Measurements from ENCODE around the gene BHLHA15.

Gene BHLHA15

DNA sequence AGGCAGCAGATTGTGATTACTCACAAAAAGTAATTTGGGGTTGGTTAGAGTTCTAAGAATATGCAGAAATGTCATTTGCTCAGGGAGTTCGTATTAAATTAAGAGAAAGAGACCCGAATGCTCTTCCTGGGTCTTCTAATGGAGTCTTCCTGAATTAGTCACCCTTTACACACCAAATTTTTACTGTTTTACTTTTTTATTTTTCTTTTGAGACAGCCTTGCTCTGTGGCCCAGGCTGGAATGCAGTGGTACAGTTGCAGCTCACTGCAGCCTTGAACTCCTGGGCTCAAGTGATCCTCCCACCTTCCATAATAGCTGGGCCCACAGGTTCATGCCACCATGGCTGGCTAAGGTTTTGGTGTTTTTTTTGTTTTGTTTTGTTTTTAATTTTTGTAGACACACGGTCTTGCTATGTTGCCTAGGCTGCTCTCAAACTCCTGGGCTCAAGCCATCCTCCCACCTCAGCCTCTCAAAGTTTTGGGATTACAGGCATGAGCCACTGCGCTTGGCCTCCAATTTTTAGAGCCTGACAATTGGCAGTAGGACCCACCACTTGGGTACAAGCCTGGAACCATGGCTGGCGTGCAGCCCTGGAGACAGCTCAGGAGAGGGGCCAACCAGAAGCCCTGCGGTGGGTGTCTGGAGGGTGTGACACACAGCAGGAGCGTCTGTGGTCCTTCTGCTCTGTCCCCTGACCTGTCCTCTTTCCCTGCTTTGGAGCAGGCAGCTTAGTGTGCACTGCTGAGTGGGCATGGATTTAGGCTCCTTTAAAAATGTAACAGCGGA is 16.4 kb upstream of the BHLHA15 start:
- peaks cover 10% of the 10 kb centered on the region for H3K4me1 Mint-ChIP-seq
- ATAC-seq (ENCODE audit: low read depth) (no peak), DNase-seq (ENCODE audit: low spot score in 2 of 2) (no peak)
- H3K4me3 Mint-ChIP-seq: no peak overlapping the region
- H3K27ac Mint-ChIP-seq: no peak overlapping the region
- H3K27me3 Mint-ChIP-seq: peaks cover 3% of the 10 kb centered on the region
- H3K36me3 Mint-ChIP-seq: peaks cover 38% of the 10 kb centered on the region
- H3K9me3 Mint-ChIP-seq: peaks cover 3% of the 10 kb centered on the region

DNA sequence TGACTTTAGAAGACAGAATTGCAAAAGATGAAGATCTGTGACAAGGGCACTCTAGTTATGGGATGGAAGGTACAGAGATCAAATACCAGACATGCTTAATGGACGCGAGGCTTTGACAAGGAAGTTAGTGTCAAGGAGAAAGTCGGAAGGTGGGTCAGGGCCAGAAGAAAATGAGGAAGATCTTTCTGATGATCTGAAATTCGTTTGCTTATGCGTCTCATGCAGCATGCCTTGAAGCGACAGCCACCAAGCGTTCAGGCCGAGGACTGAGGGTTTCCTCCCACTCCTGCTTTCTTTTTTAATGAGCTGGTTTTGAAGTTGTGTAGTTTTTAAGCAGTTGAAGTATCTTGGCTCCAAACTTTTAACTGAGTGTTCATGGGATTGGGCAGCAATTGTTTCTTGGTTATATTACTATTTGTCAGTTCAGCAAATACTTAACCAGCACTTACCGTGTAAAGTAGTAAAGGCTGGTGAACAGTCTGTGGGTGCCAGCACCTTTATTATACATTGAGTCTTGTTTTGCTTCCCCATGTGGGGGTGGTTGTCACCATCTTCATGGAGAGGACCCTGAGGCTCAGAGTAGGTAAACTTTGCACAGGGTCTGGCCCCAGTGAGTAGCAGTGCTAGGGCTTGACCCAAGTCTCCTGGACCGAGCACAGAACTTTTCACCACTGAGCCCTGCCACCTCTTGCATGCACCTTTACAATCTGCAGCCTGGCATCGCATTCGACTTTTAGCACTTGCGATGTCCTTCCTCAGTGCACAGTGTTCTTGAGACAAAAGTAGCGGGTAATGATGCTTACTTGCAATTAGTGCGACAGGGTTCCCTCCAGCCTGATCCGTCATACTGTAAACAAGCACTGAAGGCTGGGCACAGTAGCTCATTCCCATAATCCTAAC is 14.3 kb upstream of the BHLHA15 start:
- peaks cover 34% of the 10 kb centered on the region for H3K36me3 Mint-ChIP-seq
- no peak overlapping the region for H3K4me3 Mint-ChIP-seq
- H3K27ac Mint-ChIP-seq: no peak overlapping the region

DNA sequence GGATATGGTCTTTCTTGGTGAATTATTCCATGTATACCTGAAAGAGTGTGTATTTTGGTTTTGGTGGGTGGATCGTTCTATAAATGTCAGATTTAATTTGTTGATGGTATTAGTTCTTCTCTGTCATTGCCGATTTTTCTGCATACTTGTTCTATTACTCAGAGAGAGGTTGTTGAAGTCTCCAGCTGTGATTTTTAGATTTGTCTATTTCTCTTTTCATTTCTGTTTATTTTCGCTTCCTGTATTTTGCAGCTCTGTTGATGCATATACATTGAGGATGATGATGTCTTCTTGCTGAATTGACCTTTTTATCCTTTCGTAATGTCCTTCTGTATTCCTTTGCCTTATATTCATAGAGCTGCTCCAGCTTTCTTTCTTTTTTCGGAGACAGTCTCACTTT is 12.1 kb upstream of the BHLHA15 start:
- DNase-seq (ENCODE audit: low spot score in 2 of 2): no peak
- Mint-ChIP-seq H3K4me3 (no peak overlapping the region), H3K27ac (no peak overlapping the region), H3K9me3 (peaks cover 3% of the 10 kb centered on the region), H3K4me1 (peaks cover 41% of the 10 kb centered on the region), H3K36me3 (peaks cover 25% of the 10 kb centered on the region), H3K27me3 (peaks cover 10% of the 10 kb centered on the region)
- no peak for ATAC-seq (ENCODE audit: low read depth)

More for the DNA sequence above, 14.3 kb upstream of the BHLHA15 start:
- Mint-ChIP-seq H3K9me3 (peaks cover 3% of the 10 kb centered on the region), H3K27me3 (peaks cover 8% of the 10 kb centered on the region), H3K4me1 (peaks cover 29% of the 10 kb centered on the region)
- ATAC-seq (ENCODE audit: low read depth) (no peak), DNase-seq (ENCODE audit: low spot score in 2 of 2) (no peak)

DNA sequence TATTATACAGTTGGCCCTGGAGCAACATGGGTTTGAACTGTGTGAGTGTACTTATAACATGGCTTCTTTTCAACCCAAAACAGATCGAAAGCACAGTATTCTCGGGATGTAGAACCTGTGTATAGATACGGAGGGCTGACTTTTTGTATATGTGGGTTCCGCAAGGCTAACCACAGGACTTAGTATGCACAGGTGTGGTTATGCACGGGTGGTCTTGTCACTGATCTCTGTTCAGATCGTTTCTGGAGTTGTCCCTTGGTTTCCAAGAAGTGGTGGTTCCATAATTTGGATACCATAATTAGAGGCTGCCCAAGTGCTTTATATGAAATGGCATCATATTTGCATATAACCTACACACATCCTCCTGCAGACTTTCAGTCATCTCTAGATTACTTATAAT is 10.9 kb upstream of the BHLHA15 start:
- Mint-ChIP-seq H3K36me3 (peaks cover 29% of the 10 kb centered on the region), H3K4me3 (peak overlapping the region; percentile 57), H3K4me1 (peaks cover 44% of the 10 kb centered on the region), H3K27me3 (peaks cover 13% of the 10 kb centered on the region), H3K27ac (peak overlapping the region; percentile 40), H3K9me3 (peaks cover 3% of the 10 kb centered on the region)
- ATAC-seq (ENCODE audit: low read depth): peak; percentile 3
- DNase-seq (ENCODE audit: low spot score in 2 of 2): no peak

DNA sequence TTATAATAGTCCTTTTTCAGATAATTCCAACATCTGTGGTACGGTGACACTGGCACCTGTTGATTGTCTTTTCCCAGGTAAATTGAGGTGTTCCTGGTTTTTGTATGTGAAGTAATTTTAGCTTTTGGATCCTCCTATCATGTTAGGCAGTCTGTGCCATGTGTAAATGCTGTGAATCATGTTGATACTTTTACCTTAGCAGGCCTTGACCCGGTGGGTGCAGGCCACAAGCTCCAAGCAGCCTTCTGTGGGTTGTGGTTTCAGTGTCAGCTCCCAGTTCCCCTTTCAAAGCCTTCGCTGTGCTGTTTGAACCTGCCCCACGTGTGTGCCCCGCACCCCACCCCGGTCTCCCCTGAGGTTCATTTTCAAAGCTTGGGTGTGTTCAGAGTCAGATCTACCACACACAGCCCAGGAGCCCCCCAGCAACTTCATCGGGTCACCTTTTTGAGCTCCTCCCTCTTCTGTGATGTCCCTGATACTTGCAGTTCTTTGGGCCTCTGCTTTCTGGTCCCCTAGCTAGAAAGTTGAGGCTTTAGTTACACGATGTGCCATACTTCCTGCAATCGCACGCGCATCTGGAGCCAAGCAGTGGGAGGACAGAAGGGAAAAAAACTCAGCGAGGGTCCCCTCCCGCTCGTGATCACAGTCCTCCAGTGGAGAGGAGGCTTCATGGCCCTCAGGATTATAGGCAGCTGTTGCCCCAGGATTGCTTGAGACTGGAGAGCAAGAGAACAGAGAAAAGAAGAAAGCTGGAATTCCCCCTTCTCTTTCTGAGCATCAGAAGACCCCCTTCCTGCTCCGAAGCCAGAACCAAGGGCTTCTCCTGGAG is 8.7 kb upstream of the BHLHA15 start:
- DNase-seq (ENCODE audit: low spot score in 2 of 2): peak; percentile 73 to 84
- peak; percentile 93 for ATAC-seq (ENCODE audit: low read depth)
- H3K9me3 Mint-ChIP-seq: peaks cover 3% of the 10 kb centered on the region
- peak overlapping the region; percentile 86 for H3K27ac Mint-ChIP-seq
- H3K27me3 Mint-ChIP-seq: peaks cover 10% of the 10 kb centered on the region
- peaks cover 39% of the 10 kb centered on the region for H3K36me3 Mint-ChIP-seq
- H3K4me1 Mint-ChIP-seq: peaks cover 39% of the 10 kb centered on the region
- peak overlapping the region; percentile 77 for H3K4me3 Mint-ChIP-seq

DNA sequence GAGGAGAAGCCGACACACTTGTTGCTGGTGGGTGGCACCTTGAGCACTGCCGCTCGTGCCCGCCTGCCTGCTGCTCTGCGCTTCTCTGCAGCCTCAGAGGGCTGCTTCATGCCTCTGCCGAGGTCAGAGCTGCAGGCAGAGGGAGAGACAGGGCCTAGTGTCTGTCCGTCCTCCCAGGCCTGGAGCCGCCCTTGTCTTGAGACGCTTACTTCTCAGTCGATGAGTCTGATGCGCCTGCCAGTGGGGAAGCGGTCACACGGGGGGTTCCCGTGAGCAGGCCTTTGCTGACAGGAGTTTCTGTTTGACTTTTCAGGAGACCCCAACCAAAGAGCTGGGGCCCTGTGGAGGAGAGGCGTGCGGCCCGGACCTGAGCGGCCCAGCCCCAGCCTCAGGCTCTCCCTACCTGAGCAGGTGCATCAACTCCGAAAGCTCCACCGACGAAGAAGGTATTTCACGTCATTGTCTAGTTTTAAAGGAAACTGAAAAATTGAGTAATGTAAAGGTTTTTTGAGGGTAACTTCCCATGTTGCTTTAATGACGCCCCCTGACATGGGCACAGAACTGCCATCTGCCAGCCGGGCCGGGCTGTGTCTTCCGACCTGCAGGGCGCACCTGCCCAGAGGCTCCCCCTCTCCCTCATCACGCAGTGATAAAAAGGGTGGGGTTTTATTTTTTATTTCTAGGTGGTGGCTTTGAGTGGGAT is 7.8 kb upstream of the BHLHA15 start:
- H3K4me1 Mint-ChIP-seq: peaks cover 39% of the 10 kb centered on the region
- peak overlapping the region; percentile 77 for H3K4me3 Mint-ChIP-seq
- peak; percentile 43 to 49 for DNase-seq (ENCODE audit: low spot score in 2 of 2)
- peak overlapping the region; percentile 86 for H3K27ac Mint-ChIP-seq
- peaks cover 10% of the 10 kb centered on the region for H3K27me3 Mint-ChIP-seq
- peaks cover 37% of the 10 kb centered on the region for H3K36me3 Mint-ChIP-seq
- peaks cover 3% of the 10 kb centered on the region for H3K9me3 Mint-ChIP-seq
- peak; percentile 48 for ATAC-seq (ENCODE audit: low read depth)

DNA sequence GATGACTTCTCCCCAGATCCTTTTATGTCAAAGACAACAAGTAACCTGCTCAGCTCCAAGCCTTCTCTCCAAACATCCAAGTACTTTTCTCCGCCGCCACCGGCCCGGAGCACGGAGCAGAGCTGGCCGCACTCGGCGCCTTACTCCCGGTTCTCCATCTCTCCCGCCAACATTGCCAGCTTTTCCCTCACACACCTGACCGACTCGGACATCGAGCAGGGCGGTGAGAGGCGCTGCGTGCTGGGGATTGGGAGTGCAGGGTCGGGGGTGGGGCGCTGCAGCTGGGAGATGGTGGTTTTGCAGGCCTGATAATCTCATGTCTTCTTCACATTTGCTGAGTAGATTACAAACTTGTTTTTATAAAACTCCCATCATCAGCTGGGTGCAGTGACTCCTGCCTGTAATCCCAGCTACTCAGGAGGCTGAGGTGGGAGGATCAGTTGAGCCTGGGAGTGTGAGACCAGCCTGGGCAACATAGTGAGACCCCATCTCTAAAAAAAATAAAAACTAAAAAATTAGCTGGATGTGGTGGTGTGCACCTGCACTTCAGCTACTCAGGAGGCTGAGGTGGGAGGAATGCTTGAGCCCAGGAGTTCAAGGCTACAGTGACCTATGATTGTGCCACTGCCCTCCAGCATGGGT is 7.2 kb upstream of the BHLHA15 start:
- H3K4me1 Mint-ChIP-seq: peaks cover 38% of the 10 kb centered on the region
- peaks cover 3% of the 10 kb centered on the region for H3K9me3 Mint-ChIP-seq
- H3K4me3 Mint-ChIP-seq: peak overlapping the region; percentile 77
- ATAC-seq (ENCODE audit: low read depth) (no peak), DNase-seq (ENCODE audit: low spot score in 2 of 2) (no peak)
- H3K27ac Mint-ChIP-seq: peak overlapping the region; percentile 86
- peaks cover 35% of the 10 kb centered on the region for H3K36me3 Mint-ChIP-seq
- H3K27me3 Mint-ChIP-seq: peaks cover 10% of the 10 kb centered on the region

DNA sequence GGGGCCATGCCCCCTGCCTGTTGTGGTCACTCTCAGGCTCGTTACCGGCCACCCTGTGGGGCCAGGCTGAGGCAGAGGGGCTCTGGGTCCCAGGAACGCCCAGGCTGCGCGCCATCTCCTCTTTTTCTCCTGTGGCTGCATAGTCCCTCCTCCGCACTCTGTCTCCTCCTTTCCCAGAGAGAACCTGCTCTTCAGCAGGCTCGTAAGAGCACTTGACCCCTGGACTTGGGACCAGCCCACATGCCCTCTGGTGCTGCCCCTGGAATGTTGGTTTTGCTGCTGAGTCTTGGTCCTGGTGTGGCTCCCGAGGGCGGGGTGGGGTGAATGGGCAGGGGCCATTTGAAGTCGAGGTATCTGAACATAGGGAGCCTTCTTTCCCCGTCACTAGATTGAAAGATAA is 6.6 kb upstream of the BHLHA15 start:
- no peak overlapping the region for H3K27ac Mint-ChIP-seq
- no peaks in the 10 kb centered on the region for H3K9me3 Mint-ChIP-seq
- H3K36me3 Mint-ChIP-seq: peaks cover 32% of the 10 kb centered on the region
- peaks cover 34% of the 10 kb centered on the region for H3K4me1 Mint-ChIP-seq
- peaks cover 11% of the 10 kb centered on the region for H3K27me3 Mint-ChIP-seq
- no peak for DNase-seq (ENCODE audit: low spot score in 2 of 2)
- peak overlapping the region; percentile 37 for H3K4me3 Mint-ChIP-seq
- no peak for ATAC-seq (ENCODE audit: low read depth)

DNA sequence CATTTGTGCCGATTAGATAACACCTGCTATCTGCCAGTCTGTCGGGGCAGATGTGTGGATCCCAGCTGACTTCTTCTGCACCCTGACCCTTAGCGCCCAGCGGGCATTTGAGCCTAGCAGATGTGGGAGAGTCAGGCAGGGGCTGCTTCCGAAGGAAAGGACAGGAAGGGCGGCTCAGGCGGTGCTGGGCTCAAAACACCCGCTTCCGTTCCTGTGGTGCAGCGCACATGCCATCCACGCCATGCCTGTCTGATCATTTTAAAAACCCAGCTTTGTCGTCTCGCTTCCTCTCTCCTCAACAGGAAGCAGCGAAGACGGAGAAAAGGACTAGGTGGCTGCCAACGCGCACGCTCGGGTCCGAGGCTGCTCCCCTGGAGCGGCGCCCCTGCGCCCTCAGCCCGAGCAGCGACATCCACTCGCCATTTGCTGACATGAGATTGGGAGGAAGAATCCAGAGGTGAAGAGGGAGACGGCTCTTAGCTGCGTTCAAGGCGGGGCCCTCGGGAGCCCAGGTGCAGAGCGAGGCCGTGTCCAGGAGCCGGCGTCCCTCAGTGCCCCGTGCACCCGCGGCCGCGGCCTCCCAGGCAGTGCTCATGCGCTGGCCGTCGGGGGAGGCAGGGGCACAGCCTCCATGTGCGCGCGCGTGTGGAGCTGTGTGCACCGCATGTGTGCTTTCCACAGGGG is 5.9 kb upstream of the BHLHA15 start:
- Mint-ChIP-seq H3K4me3 (no peak overlapping the region), H3K27me3 (peaks cover 12% of the 10 kb centered on the region), H3K9me3 (no peaks in the 10 kb centered on the region), H3K4me1 (peaks cover 32% of the 10 kb centered on the region), H3K36me3 (peaks cover 29% of the 10 kb centered on the region), H3K27ac (no peak overlapping the region)
- DNase-seq (ENCODE audit: low spot score in 2 of 2) (no peak), ATAC-seq (ENCODE audit: low read depth) (no peak)

DNA sequence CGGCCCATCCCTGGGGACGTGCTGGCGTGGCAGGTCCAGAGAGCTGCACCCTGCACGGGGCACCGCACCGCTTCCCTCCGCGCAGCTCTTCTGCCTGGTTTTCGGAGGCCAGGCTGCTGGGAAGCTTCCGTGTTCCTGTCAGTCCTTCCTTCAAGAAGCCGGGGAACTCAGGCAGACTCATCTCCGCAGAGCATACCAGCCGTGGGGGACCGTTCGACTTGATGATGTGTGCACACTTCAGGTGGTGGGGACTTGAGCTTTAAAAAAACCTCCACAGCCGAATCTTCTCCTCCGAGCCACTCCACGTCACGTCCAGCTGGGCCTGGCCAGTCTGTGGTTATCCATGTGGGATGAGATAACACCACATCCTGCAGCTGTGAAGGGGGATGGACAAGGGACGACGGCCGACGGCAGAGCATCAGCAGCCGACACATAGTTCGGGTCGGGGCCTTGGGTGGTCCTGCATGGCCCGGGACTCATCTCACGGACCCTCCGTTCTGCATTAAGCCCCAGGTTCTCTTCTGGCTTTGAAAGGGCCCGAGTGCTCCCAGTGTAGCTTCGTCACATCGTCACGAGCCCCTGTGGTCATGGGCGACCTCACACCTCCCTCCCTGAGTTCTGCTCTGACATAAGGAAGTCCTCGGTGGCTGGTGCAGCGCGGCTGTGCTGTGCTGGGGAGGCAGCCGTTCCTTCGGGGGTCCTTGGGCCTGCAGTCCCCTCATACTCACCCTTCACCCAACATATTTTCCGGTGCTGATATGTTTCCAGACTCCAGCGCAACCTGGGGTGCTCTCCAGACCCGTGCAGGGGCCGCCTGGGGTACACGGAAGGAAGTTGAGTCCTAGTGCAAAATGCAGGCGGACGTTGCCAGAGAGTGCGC is 4.5 kb upstream of the BHLHA15 start:
- no peak overlapping the region for H3K4me3 Mint-ChIP-seq
- H3K27ac Mint-ChIP-seq: no peak overlapping the region
- peaks cover 22% of the 10 kb centered on the region for H3K4me1 Mint-ChIP-seq
- DNase-seq (ENCODE audit: low spot score in 2 of 2) (no peak), ATAC-seq (ENCODE audit: low read depth) (no peak)
- peaks cover 29% of the 10 kb centered on the region for H3K36me3 Mint-ChIP-seq
- H3K9me3 Mint-ChIP-seq: no peaks in the 10 kb centered on the region
- peaks cover 14% of the 10 kb centered on the region for H3K27me3 Mint-ChIP-seq

DNA sequence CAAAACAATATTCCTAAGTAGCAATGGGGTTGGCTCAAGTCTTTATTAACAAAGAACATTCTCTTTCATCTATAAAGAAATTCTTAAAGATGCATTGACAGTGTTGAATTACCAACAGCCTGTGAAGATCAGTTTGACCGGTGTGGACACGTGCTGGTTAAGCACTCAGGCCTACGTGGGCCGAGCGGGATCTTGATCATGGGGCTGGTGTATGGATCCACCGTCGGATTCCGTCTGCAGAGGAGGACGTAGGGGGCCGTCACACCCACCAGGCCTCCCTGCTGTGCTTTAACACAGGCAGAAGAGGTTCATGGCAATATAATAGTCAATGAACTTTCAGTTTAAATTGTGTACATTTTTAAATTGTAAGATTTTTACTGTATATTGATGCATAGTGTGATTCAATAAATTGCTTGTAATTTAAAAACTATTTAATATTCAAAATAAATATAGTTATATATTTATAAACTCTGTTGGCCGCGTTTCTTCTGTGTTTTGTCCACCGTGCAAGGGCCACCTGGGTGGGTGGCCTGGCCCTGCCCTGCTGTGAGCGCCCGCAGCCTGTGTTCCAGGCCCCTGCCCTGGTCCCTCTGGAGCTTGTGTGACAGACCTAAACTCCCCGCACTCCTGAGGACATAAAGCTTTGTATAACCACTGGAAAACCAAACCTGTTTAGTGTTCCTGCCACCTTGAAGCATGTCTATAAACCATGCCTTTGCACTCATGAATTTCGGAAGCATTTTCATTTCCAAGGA is 1.9 kb upstream of the BHLHA15 start:
- ATAC-seq (ENCODE audit: low read depth): no peak
- no peak for DNase-seq (ENCODE audit: low spot score in 2 of 2)
- H3K4me1 Mint-ChIP-seq: peaks cover 13% of the 10 kb centered on the region
- H3K27ac Mint-ChIP-seq: no peak overlapping the region
- peak overlapping the region; percentile 60 for H3K4me3 Mint-ChIP-seq
- no peaks in the 10 kb centered on the region for H3K9me3 Mint-ChIP-seq
- H3K27me3 Mint-ChIP-seq: peaks cover 17% of the 10 kb centered on the region
- H3K36me3 Mint-ChIP-seq: peaks cover 29% of the 10 kb centered on the region
